Stimulated activated CD4-positive, alpha-beta T cell treated with anti-CD3 and anti-CD28 coated beads, Interleukin-2, amount 100 ng/mL, for 48 hours (primary cell): ENCODE results near the gene KLHL7.
"Not testable (repeated sequence)": the region's sequence is repeated elsewhere in the genome, so short reads cannot be mapped to it uniquely, and the experiment has no call there.

Source experiments
- DNase-seq, 2 donors: peaks; one replicate each; pipeline ENCODE4 v3.0.0-alpha.2; 2020

Gene KLHL7

GRCh38 chr7:23220690-23221305, 115.2 kb downstream of the KLHL7 start:
- no peak for DNase-seq

GRCh38 chr7:23222439-23223030, 117.0 kb downstream of the KLHL7 start:
- DNase-seq = no peak

- not testable (repeated sequence) for DNase-seq
Measured at GRCh38 chr7:23224364-23224763, 118.8 kb downstream of the KLHL7 start.

- DNase-seq = no peak
Measured at GRCh38 chr7:23226844-23227450, 121.4 kb downstream of the KLHL7 start.
